Measurements from ENCODE around the gene OLFML2B. TPM values are rescaled to one million over a fixed set of nuclear protein-coding genes. Genes with fewer than 3 reads are reported as not detected.
"Not testable (repeated sequence)": the region's sequence is repeated elsewhere in the genome, so short reads cannot be mapped to it uniquely, and the experiment has no call there.

The OLFML2B gene
- total RNA-seq, 1 donor from 2014 or later = 1.7 TPM

GRCh38 chr1:162056043-162056442, 32.4 kb upstream of the OLFML2B start:
- TF ChIP-seq CTCF (conservative IDR thresholded peaks at IDR 0.05; ENCODE audit: low read depth, low read length) = peak; percentile 99
- H3K4me3 ChIP-seq (ENCODE audit: low read depth, low read length) = no peak overlapping the region
- DNase-seq (ENCODE audit: low read depth) = no peak

GRCh38 chr1:162055062-162055461, 31.4 kb upstream of the OLFML2B start:
- TF ChIP-seq CTCF (conservative IDR thresholded peaks at IDR 0.05; ENCODE audit: low read depth, low read length) = no peak
- DNase-seq (ENCODE audit: low read depth) = peak; percentile 74
- H3K4me3 ChIP-seq (ENCODE audit: low read depth, low read length) = no peak overlapping the region

- not testable (repeated sequence) for DNase-seq (ENCODE audit: low read depth); H3K4me3 ChIP-seq (ENCODE audit: low read depth, low read length)
These were observed 30.3 kb upstream of the OLFML2B start for GRCh38 chr1:162053949-162054348.

- DNase-seq (ENCODE audit: low read depth) = no peak
- no peak for TF ChIP-seq CTCF (conservative IDR thresholded peaks at IDR 0.05; ENCODE audit: low read depth, low read length)
- H3K4me3 ChIP-seq (ENCODE audit: low read depth, low read length) = no peak overlapping the region
These were observed 23.3 kb upstream of the OLFML2B start for GRCh38 chr1:162046921-162047320.

GRCh38 chr1:162042361-162042760, 18.7 kb upstream of the OLFML2B start:
- TF ChIP-seq CTCF (conservative IDR thresholded peaks at IDR 0.05; ENCODE audit: low read depth, low read length) = no peak
- no peak overlapping the region for H3K4me3 ChIP-seq (ENCODE audit: low read depth, low read length)
- DNase-seq (ENCODE audit: low read depth) = no peak

- DNase-seq (ENCODE audit: low read depth) = no peak
- no peak overlapping the region for H3K4me3 ChIP-seq (ENCODE audit: low read depth, low read length)
- peak; percentile 66 for TF ChIP-seq CTCF (conservative IDR thresholded peaks at IDR 0.05; ENCODE audit: low read depth, low read length)
These were observed 17.0 kb upstream of the OLFML2B start for GRCh38 chr1:162040657-162041056.

- no peak overlapping the region for H3K4me3 ChIP-seq (ENCODE audit: low read depth, low read length)
- no peak for DNase-seq (ENCODE audit: low read depth)
- TF ChIP-seq CTCF (conservative IDR thresholded peaks at IDR 0.05; ENCODE audit: low read depth, low read length) = no peak
These were observed 16.3 kb upstream of the OLFML2B start for GRCh38 chr1:162040001-162040400.

- no peak overlapping the region for H3K4me3 ChIP-seq (ENCODE audit: low read depth, low read length)
- no peak for TF ChIP-seq CTCF (conservative IDR thresholded peaks at IDR 0.05; ENCODE audit: low read depth, low read length)
- DNase-seq (ENCODE audit: low read depth) = no peak
These were observed 15.0 kb upstream of the OLFML2B start for GRCh38 chr1:162038624-162039023.
